Fibroblast of the aortic adventitia (primary cell): ENCODE data around the gene CSPG4. TPM values are rescaled to one million over a fixed set of nuclear protein-coding genes. Genes with fewer than 3 reads are reported as not detected.
"Not testable (repeated sequence)": the region's sequence is repeated elsewhere in the genome, so short reads cannot be mapped to it uniquely, and the experiment has no call there.

Experiments
- DNase-seq: peaks from one replicate; pipeline ENCODE4 v3.0.0-alpha.2; 2010; ENCODE audit warnings: low read depth
- H3K4me3 ChIP-seq: 2 replicates; pipeline ENCODE4 v1.5.1; 2011; ENCODE audit warnings: low read depth, mild to moderate bottlenecking, control low read depth, low read length, moderate library complexity
- total RNA-seq: library from RNA; depleted of rRNA; stranded (reverse); fragments of >200 nt; gene quantifications from 2 replicates; pipeline ENCODE4 v1.2.3, GENCODE V29; 2012; ENCODE audit warnings: low replicate concordance
- TF ChIP-seq, protein P1 (sequence below): IDR thresholded peaks from 2 replicates; pipeline ENCODE4 v1.5.1; 2011; ENCODE audit warnings: mild to moderate bottlenecking, low read length, control low read depth, inconsistent platforms; ENCODE audit not compliant: insufficient read depth

CSPG4 gene
- total RNA-seq, 1 donor, result 27.8 TPM

DNA sequence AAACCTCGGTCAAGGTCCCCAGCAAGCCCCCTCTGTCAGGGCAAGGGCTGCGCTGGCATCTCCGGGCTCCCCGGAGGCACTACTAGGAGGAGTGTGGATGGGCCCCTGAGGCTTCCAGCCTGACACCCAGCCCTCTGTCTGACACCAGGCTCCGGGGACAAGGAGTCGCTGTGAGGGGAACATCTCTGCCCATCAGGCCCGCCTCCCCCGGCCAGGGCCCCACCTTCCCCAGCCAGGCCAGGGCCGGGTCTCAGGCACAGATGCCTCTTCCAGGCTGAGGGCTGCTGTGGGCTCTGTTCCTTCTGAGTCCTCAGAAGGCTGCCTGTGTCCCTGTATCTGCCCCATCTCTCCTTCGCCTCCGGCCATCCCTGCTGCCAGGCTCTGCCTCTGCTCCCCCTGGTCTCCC is 15.8 kb downstream of the CSPG4 start:
- TF ChIP-seq, protein P1, sequence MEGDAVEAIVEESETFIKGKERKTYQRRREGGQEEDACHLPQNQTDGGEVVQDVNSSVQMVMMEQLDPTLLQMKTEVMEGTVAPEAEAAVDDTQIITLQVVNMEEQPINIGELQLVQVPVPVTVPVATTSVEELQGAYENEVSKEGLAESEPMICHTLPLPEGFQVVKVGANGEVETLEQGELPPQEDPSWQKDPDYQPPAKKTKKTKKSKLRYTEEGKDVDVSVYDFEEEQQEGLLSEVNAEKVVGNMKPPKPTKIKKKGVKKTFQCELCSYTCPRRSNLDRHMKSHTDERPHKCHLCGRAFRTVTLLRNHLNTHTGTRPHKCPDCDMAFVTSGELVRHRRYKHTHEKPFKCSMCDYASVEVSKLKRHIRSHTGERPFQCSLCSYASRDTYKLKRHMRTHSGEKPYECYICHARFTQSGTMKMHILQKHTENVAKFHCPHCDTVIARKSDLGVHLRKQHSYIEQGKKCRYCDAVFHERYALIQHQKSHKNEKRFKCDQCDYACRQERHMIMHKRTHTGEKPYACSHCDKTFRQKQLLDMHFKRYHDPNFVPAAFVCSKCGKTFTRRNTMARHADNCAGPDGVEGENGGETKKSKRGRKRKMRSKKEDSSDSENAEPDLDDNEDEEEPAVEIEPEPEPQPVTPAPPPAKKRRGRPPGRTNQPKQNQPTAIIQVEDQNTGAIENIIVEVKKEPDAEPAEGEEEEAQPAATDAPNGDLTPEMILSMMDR, result no peak
- H3K4me3 ChIP-seq, result no peak overlapping the region
- no peak for DNase-seq

DNA sequence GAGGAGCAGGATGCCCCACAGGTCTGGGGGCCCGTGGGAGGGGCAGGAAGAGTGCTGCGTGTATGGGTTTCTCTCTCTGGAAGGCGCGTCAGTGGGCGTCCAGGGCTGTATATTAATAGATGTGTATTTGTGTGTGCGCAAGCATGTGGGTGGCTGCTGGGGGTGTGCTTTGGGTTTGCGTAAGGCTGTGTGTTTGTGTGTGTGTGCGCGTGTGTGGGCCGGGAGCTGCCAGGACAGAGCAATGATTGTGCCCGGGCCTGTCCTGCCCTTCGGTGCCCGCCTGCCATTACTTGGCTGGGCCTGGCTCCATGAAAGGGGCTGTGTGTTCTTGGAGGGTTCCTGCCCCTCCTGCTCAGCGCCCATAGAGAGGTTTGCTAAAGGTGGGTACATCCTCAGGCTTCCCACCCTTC is 16.3 kb downstream of the CSPG4 start:
- no peak for DNase-seq
- TF ChIP-seq, protein P1, result no peak
- no peak overlapping the region for H3K4me3 ChIP-seq

GRCh38 chr15:75695634-75696310 is 16.9 kb downstream of the CSPG4 start:
- no peak overlapping the region for H3K4me3 ChIP-seq
- no peak for DNase-seq

DNA sequence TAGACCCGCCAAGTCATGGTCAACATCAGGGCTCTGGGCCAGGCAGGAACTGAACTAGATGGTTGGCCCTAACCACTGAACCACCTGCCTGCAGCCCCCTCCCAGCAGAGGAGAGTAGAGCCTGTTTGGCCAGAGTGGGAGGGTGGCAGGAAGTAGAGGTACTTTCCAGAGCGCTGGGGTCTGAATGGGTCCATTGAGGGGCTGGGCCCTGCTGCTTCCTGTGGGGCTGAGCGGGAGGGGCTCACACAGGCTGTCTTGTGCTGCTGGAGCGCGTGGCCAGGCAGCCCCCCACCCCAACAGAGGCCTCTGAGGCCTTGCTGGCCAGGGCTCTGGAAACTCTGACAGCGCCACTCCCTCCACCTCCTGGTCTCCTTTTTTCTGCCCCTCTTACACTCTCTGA is 17.4 kb downstream of the CSPG4 start:
- H3K4me3 ChIP-seq, result no peak overlapping the region
- TF ChIP-seq, protein P1, result no peak
- no peak for DNase-seq

More at GRCh38 chr15:75695634-75696310, 16.9 kb downstream of the CSPG4 start:
- TF ChIP-seq, protein P1, result no peak

DNA sequence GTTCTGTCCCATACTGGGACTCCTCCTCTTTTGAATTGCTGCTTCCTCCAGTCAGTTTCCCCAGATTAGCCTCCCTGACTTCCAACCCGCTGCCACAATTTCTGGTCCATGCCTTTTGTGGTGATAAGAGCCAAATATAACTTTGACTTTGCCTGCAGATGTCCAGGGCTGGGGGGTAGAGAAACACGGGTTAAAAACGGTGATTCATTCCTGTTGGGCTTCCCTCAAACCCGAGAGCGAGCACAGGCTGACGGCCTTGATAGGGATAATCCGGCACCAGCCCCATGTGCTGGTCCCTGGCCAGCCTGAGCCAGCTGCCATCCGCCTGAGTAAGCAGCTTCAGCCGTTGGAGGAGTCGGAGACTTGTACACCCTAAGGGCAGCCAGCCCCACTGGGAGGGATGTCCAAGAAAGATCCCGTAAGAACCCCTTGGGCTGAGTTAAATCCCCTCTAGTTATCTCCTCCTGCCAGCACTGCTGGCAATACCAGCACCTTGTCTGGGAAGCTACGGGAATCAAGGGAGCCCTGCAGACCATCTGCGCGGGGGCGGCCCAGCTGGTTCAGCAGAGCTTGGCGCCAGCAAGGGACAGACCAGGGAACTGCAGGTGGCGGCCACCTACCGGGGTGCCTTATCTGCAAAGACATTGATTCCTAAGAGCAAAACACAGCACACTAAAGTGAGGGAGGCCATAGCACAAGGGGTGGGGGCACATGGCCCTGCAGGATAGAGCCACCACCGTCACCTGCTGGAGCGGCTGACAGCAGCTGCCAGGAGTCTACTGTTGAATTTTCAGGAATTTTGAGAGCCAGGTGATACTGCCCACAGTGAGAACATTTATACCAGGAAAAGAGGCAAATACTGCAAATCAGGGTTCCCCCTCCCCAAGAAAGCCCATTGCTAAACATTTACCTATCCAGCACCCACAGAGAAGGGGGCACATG is 18.1 kb downstream of the CSPG4 start:
- TF ChIP-seq, protein P1, result peak; percentile 45
- DNase-seq, result peak; percentile 97
- no peak overlapping the region for H3K4me3 ChIP-seq

DNA sequence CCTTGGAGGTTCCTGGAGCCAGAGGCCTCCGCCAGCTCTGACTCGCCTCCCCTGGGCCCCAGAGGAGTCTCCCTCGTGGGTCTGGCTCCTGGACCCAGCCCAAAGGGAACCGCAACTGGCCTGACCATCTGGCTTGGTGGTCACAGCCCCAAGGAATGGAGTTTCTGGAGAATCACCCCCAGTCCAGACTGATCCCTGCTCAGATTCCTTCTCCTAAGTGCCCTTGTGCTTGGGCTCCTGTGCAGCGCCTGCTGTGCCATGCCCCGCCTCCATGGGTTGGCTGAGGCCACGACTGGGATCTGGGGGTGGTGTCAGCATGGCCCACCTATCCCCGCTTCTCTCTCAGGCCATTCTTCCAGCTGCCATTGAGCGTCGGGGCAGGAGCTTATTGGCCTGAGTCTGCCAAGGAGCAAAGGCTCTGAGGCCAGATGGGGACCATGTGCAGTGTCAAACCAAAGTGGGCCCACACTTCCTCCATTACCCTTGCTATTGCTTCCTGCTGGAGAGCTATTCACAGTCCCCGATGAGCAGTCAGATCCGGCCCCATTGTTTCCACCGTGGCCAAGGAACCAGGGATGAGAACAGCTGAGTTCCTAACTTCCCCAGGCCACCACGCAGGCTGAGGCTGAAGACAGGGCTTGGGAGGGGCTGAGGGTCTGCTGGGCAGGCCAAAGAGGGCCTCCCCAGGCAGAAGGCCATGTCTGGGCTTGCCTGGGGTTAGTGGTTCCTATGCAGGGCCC is 19.0 kb downstream of the CSPG4 start:
- DNase-seq, result peak; percentile 77
- TF ChIP-seq, protein P1, result no peak
- H3K4me3 ChIP-seq, result no peak overlapping the region

DNA sequence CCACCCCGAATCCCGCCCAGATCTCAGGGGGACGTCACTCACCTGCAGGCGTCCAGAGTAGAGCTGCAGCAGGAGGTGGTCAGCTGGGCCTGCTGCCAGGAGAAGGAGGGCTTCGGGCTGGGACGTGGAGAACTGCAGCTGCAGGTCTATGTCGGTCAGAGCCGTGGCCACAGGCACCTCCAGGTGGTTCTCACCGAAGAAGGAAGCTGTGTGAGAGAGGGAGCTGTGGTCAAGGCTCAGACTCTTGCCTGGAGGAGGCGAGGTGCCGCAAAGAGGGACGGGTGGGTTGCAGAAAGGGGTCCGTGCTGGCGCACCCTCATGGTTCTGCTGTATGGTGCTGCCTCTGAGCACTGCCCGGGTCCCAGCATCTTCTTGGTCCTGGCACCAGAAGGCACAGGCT is 19.6 kb downstream of the CSPG4 start:
- not testable (repeated sequence) for DNase-seq, H3K4me3 ChIP-seq

DNA sequence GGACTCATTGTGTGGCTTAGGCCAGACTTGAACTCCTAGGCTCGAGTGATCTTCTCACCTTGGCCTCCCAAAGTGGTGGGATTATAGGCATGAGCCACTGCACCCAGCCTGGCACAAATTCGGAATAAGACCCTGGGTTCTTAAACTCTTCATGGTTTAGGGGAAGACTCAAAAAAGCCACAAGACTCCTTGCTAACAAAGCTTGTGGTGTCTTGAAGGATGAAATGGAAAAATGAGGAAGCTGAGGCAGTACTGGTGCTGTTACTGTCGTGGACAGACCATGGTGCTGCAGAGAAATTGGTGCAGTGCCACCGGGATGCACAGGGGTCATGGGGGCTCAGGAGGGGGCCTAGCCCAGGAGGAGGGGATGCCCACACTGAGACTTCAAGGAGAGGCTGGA is 20.3 kb downstream of the CSPG4 start:
- H3K4me3 ChIP-seq, DNase-seq: not testable (repeated sequence)

DNA sequence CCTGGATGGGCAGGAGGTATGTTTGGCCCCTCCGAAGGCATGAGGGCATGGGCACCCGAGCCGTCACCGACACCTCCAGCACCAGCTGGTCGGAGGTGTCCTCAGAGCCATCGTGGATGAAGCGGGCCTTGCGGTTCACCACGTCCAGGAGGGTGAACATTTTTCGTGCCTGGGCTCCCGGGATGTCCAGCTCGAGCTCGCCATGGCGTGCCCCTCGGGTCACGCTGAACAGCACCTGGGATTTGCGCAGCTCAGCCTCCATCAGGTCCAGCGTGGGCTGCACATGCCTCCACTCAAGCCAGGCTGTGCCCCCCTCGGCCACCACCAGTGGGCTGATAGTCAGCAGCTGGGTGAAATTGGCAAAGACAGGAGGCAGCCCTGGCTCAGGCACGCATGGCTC is 23.2 kb downstream of the CSPG4 start:
- DNase-seq, H3K4me3 ChIP-seq: not testable (repeated sequence)
